Measurements from ENCODE around the gene CACNG1.

Gene CACNG1

DNA sequence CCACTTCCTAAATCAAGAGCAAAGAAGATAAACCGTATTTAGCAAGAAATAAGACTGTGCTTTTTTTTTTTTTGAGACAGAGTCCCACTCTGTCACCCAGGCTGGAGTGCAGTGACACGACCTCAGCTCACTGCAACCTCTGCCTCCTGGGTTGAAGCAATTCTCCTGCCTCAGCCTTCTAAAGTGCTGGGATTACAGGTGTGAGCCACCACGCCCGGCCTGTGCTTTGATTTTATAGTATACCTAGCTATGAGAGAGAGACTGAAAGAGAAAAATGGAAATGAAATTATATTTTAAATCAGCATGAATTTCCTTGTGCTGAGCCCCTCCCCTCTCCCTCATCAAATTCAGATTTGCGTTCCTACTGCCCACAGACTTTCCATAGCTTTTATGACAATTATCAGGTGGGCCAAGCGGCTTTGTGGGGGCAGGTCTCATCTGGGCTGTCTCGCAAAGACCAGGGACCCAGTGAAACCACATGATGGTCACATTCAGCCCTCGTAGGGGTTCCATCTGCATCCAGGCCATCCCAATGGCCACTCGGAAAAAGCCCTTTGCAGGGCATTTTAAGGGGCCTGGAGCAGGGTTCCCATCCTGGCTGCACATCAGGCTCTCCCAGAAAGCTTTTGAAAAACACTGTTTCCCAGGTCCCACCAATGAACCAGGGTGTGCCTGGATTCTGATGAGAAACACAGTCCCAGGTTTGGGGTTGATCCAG lies 8.5 kb downstream of the CACNG1 start:
- no peak for DNase-seq

DNA sequence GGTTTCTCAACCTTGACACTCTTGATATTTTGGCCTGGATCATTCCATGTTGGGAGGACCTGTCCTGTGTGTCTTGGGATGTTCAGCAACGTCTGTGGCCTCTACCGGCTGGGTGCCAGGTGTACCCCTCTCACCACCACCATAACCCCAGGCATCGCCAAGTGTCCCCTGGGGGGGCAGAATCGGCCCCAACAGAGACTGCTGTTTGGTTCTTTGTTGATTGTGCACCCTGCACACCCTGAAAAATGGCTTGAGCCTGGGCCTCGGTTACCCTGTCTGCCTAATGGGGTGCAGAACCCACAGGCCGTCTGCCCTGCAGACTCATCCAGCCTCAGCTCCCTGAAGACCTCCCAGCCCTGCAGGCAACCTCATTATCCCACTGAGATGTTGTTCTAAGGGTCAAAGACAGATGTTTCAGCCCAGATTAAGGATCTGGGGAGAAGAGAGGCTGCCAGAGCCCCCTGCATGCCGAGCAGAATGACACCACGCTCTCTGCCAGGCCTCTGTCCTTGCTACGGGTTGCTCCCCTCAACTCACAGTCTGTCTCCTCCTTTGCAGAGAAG lies 9.2 kb downstream of the CACNG1 start:
- no peak for DNase-seq

DNA sequence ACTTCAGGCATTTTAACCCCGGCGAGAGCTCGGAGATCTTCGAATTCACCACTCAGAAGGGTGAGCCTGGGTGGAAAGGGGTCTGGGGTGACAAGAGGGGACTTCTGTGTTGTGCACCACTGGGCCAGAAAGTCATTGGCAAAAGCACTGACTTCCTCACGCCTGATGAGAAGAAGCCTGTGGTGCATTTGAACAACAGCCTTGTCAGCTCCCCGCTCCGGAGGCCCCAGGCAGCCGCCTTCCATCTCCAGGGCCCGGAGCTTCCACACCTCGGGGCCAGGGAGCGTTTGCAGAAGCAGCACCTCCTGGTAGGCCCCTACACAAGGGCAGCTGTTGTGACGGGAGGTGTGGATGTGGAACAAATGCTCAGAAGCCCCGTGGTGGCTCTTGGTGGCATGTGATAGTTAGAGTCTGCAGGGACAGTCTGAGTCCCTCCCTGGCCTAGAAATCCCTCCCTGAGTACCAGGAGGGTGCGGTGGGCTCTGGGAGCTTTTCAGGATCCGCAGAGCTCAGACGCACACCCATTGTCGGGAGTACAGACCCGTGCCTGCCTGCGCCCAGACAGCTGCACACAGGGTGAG lies 9.7 kb downstream of the CACNG1 start:
- no peak for DNase-seq

DNA sequence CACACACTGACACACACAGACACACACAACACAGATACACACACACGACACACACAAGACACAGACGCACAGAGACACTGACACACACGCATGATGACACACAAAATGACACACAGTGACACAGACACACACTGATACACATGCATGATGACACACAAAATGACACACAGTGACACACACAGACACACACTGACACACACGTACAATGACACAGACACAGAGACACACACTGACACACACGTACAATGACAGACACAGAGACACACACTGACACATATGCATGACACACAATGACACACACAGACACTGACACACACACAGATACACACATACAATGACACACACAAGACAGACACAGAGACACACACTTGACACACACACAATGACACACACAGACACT lies 10.3 kb downstream of the CACNG1 start:
- no peak for DNase-seq

DNA sequence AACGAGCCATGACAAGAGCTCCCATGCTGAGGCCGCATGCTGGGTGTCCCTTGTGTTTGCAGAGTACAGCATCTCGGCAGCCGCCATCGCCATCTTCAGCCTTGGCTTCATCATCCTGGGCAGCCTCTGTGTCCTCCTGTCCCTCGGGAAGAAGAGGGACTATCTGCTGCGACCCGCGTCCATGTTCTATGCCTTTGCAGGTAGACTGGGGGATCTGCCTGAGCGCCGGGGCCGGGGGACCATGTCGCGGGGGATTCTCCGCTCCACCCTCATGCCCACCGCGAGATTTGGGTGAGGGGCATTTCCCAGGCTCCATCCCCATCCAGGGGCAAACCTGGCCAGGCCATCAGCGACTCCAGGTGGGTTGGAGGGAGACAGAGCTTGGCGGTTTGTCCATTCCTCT lies 10.7 kb downstream of the CACNG1 start:
- DNase-seq: no peak

DNA sequence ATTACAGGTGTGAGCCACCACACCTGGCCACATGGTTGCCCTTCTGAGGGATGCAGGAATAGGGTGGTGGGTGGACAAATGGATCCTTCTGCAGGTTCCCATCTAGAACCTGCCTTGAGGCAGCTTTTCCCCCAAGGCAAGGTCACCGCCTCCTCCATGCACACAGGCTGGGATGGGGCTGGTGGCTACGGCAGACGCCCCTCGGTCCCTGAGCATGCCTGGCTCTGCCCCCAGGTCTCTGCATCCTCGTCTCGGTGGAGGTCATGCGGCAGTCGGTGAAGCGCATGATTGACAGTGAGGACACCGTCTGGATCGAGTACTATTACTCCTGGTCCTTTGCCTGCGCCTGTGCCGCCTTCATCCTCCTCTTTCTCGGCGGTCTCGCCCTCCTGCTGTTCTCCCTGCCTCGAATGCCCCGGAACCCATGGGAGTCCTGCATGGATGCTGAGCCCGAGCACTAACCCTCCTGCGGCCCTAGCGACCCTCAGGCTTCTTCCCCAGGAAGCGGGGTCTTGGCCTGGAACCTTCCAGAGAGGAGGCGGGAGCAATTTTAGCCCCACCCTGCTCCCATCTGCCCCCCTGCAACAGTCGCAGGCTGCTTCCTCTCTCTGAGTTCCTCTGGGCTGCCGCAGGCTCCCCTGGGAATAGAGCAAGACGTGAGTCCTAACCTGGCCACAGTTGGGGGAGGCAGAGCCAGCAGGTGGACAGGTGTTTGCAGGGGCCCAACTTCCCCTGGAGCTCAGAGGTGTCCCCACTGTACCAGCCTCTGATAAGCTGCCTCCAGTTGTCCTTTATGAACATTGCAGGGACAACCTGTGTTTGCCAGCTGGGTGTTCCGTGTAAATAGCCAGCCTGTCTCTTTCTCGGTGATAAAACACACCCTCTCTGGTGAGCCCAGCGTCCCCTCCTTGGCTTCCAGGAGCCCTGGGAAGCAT lies 11.7 kb downstream of the CACNG1 start:
- no peak for DNase-seq

DNA sequence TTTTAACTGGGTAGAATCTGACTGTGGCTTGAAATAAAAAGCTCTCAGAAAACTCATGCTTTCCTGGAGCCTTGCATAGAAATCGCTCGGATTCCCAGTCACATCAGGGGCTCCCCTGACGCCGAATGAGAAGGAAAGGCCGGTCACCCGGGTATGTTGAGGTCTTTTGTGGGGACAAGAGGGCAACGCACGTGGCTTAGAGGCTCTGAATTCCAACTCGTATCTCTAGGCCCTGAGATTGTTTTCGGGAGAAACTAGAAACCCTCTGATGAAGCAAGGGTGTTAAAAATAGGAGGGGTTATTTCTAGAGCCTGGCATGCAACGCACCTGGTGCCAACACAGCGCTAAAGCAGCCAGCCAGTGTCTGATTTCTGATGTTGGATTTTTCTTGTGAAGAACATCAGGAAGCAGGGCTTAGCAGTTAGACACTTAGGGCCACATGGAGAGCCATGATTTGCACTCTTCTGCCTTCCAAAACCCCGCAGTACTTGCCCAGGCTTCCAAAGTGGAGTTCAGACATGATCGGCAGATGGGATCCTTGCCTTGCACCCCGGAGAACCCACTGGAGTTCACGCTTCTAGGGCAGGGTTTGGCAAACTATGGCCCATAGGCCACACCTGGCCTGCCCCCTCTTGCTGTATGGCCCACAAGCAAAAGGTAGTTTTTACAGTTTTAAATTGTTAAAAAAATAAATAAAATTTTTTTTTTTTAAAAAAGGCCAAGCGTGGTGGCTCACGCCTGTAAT lies 12.6 kb downstream of the CACNG1 start:
- DNase-seq: no peak

DNA sequence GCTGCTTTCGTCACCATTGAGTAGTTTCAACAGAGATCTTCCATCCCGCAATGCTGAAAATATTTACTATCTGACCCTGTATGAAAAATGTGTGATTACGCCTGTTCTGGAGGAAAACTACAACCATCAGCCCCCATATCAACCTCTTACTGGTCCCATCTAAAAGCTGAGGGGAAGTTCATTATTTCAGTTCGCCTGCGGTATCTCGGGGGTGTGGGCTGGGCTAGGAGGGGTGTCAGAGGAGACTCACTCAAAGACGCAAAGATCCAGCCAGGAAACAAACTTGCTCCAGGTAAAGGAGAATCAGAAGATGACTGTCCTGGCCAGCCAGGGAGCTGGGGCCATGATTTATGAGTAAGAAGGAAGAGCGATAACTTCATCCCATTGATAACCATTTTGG lies 13.7 kb downstream of the CACNG1 start:
- DNase-seq: no peak

DNA sequence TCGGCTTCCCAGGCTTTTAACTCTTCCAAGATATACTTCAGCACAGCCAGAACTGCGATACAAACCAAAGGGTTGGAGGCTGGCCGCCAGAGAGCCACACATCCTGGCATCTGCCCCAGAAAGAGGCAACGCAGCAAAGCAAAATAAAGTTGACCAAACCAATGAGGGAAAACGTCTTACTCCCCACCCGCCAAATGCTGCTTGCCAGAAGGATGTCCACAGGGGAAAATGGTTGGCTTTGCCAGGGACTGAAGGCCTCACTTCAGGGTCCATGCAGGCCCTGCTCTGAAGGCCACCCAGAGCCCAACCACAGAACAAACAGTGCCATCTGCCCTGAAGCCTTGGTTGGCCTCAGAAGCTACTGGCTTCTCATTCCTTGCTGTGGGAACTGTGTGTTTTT lies 15.0 kb downstream of the CACNG1 start:
- no peak for DNase-seq

DNA sequence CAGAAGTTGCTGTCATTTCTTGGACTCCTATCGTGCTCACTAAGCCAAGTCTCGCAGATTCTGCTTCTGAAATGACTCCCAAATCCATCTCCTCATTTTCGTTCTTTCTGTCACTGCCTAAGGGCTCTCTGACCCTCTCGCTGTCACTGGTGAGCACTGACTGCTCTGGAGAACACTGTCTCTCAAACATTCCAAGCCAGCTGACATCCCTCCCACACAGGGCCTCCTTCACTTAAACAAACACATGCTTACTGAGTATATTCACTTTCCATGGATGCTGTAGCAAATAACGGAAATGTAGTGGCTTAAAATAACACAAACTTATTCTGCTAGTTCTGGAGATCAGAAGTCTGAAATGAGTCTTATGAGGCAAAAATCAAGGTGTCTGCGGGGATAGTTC lies 18.8 kb downstream of the CACNG1 start:
- DNase-seq: no peak

DNA sequence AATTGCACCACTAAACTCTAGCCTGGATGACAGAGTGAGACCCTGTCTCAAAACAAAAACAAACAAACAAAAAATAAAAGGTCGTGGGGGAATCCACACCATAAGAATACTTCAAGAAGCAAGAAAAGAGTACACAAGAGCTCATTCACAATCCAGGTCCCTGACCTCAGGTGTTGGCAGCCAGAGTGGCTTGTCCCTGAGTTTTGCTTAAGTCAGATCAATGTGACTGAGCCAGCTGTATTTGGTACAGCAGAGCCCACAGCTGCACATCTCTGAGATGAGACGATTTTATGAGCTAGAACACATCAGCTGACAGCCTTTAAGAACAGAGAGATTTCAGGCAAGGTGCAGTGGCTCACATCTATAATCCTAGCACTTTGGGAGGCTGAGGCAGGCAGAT lies 22.4 kb downstream of the CACNG1 start:
- no peak for DNase-seq

DNA sequence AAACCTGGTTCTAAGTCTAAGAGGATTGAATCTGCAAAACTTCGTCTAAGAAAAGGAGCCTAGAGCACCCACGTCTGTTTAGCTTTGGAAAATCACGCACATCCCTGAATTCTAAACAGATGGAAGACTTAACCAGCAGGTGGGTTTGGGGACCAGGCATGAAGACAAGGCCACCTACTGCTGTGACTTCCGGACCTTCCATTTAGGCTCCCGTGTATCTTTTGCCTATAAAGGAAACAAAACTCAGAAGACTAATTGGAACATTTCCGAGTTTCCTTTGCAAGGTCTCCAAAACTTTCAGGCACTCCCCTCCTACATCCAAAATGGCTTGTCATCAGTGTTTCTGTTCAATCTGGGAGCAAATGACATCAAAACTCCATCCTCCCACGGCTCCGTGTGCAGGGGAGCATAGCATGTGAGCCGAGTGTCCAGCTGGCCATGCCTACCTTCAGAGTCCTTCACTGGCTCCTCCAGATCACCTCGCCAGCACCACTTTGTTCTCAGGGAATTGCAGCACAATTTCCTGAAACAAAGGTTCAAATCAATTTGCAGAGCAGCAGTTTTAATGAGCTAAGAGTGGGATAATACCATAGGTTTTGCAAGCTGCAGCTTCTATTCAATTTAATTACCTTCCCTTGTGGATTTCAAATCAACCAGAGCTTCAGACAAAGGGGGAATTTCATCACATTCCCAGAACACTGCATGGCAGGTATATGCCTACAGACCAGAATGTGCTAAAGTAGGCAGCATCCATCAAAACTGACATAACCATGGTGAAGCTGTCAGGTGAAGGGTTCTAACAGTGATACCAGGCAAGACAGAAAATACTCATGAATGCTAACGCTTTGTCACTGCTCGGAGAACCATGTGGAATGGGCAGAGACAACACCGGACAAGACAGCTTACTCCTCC lies 23.5 kb downstream of the CACNG1 start:
- DNase-seq: no peak

DNA sequence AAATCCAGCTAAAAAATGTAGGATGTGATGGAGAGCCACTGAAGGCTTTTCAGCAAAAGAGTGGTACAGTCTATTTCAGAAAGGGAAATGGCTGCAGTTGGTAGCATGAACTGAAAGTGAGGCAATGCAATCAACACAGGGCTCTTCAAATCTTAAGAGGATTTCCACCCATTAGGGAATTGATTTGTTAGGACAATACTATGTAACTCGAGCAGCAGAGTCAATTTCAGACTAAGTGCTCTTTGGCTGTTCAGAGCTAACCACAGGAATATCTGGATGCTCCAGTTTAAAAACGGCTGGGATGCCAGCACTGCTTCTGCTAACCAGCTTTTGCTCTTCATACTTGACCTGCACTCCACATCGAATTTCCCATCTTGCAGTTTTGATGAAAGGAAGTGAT lies 24.6 kb downstream of the CACNG1 start:
- no peak for DNase-seq

DNA sequence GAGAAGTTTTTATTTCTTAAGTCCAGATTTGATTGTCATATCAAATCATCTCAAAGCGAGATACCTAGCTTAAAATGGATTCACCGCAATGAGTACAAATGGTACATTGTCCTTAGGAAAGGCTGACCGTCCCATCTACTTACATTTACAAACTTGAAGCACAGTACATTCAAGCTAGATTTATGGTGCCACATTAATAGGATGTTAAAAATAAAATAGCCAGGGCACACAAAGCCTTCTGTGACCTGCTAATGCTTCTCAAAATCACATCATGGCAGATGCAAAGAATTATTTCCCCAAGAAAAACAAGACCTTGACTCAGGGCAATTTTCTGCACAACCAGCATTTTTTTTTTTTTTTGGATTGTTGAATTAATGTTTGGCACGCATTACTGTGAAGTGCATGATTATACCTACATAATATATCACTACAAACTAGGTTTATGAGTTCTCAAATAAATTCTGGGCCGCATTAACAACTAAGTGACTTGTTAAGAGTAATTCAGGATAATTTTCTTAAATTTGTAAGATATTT lies 25.3 kb downstream of the CACNG1 start:
- DNase-seq: no peak

DNA sequence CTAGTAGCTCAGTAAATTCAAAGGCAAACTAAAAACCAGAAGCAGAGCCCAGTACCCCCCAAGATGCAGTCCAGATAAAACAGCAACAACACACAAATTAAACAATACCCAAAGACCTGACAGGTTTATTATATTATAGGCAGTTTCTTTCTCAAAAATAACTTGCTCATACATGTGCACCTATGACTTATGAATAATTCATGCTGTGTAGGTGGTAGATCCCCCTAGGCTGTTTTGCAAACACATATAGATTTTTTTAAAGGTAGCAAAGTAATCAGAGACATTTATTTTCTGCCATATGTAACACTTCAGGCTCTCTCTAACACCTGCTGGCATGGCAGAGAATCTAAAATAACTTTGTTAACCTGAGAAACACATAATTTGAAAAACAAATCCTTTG lies 27.2 kb downstream of the CACNG1 start:
- no peak for DNase-seq

DNA sequence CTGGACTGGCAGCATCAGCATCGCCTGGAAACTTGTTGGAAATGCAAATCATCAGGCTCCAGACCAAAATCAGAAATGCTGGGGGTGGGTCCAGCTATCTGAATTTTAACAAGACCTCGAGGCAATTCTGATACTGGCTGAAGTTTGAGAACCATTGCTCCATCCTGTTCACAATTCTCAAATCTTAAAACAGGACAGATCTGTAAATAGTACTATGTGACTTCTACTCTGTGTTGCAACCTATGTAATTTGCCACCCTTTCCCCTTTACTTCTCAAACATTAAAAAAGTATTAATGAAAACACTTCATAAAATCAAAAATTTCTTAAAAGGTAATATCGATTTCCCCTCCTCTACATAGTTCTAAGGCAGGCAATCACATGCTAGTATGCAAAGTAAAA lies 28.5 kb downstream of the CACNG1 start:
- no peak for DNase-seq

DNA sequence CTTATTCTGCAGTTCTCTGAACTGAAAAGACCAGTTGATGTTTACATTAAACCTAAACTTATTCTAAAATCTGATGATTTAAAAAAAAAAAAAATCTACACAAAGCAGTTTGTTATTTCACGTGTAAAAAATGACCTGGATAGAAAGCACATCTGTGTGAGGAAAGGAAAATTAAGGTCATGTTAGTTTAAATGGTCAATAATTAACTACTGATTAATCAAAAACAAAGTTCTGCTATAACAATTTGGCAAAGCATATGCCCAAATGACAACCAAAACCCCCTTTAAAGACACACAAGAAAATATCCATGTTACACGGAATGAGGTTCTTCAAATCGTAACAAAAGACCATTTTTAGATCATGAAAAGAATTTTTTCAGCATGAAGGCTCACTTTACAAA lies 30.4 kb downstream of the CACNG1 start:
- no peak for DNase-seq

DNA sequence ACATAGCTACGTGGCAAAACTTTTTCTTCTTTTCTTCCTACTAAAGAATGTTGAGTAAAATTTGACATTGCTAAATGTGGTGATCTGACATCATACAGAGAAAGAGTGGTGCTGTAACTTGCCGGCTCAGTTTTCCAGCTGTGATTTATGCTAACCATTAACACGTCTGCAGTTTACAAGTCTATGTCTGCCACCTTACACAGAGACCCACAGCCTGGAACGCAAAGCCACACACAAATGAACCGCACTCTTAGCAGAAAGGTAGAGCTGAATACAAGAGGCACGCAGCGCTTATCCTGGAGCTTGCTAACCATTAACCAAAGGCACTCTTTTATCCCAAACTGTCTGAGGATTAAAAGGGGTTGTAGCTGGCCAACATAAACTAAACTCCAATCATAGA lies 31.9 kb downstream of the CACNG1 start:
- DNase-seq: no peak

DNA sequence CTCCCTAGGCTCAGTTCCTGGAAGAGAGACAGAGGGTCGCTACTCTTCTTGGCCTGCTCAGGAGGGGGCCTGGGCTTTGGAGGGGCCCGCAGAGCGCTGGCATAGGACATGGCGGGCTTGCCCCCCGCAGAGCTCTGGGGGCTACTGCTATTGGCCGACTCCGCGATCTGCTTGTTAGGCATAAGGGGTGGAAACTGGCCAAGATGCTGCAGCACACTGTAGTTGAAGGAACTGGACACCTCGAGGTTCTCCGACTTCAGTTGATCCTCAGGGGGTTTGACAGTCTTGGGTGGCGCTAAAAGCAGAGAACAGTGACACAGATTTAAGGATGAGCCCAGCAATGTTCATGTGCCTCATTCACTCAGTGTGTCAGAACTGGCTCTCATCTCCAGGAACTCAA lies 33.9 kb downstream of the CACNG1 start:
- DNase-seq: no peak

DNA sequence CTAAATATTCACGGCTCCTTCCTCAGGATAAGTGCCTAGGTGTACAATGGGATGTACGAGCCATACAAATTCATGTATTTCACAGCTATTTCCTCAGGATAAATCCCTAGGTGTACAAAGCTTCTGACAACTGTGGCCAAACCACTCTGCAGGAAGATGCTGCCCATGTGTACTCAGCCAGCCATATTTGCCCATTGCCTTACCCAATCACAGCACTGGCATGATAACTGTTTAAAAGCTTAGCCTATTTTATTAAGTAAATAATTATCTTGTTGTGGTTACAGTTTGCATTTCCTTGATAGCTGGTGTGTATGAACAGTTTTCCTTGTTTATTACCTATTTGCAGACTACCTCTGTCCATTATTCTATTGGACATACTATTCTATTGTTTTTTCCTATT lies 35.1 kb downstream of the CACNG1 start:
- peak; percentile 63 for DNase-seq

DNA sequence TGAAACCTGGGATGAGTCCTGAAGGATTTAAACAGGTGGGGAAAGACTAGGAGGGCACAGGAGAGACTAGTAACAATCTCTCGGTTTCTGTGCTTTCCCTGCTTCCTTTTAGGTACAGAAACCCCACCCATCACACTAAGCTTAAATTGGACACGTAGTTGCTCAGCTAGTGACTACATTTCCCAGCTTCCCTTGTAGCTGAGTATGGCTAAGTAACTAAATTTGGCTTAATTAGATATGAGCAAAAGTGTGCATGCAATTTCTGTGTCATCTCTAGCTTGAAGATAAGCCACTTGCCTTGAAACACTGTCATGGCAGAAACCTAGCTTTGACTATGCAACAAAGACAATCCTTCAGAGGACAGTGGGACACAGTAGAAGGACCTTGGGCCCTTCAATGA lies 36.5 kb downstream of the CACNG1 start:
- no peak for DNase-seq

DNA sequence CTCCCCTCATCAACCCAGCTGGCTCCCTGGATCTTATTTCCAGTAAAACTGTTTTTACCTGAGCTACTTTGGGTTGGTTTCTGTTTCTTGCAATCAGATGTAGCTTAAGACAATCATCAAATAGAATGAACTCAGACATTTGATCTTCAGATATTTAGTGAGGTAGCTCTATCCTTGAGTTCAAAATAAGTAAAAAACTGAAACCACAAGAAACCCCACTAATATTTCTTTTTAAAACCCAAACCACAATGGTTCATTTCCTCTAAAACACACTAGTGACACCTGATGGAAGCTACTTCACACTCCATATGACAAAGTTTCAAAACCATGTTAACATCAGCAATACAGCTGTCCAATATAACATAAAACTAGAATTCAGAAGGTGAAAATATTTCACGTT lies 37.8 kb downstream of the CACNG1 start:
- DNase-seq: no peak

All from NCI-H526 treated with DMSO at 0.1 percent for 48 hours (cell line).